SJCRH30 (cell line): ENCODE data around the gene ITGB7. TPM values are rescaled to one million over a fixed set of nuclear protein-coding genes. Genes with fewer than 3 reads are reported as not detected.

Experiments used
- DNase-seq, 2 experiments: peaks; one replicate each; pipeline ENCODE4 v3.0.0-alpha.2; 2015 to 2020
- H3K27ac ChIP-seq: fragments of 250-450 bp; sonication (Bioruptor Pico); 2 replicates; pipeline ENCODE4 v1.5.1; 2020; ENCODE audit warnings: mild to moderate bottlenecking, moderate library complexity
- H3K27me3 ChIP-seq: fragments of 250-450 bp; sonication (Bioruptor Pico); 2 replicates; pipeline ENCODE4 v1.5.1; 2020; ENCODE audit warnings: mild to moderate bottlenecking, moderate library complexity
- H3K36me3 ChIP-seq: fragments of 250-450 bp; sonication (Bioruptor Pico); 2 replicates; pipeline ENCODE4 v1.5.1; 2020; ENCODE audit warnings: mild to moderate bottlenecking, moderate library complexity
- H3K4me1 ChIP-seq: fragments of 250-450 bp; sonication (Bioruptor Pico); 2 replicates; pipeline ENCODE4 v1.5.1; 2020; ENCODE audit warnings: mild to moderate bottlenecking, moderate library complexity
- H3K4me3 ChIP-seq: fragments of 250-450 bp; sonication (Bioruptor Pico); 2 replicates; pipeline ENCODE4 v1.5.1; 2020; ENCODE audit warnings: mild to moderate bottlenecking, moderate library complexity
- H3K9me3 ChIP-seq: fragments of 250-450 bp; sonication (Bioruptor Pico); replicated peaks from 2 replicates; pipeline ENCODE4 v1.5.1; 2020; ENCODE audit warnings: mild to moderate bottlenecking, moderate library complexity
- total RNA-seq: library from RNA; depleted of rRNA; stranded (reverse); fragments of >200 nt; shearing (Covaris generic); gene quantifications from 2 replicates; pipeline ENCODE4 v1.2.3, GENCODE V29; 2014; rRNA removed

Gene ITGB7
- total RNA-seq, 1 experiment from 2014 or later = not detected

GRCh38 chr12:53151039-53151438, 56.0 kb downstream of the ITGB7 start:
- Histone ChIP-seq H3K4me3 (no peak overlapping the region), H3K36me3 (no peaks in the 10 kb centered on the region), H3K9me3 (no peaks in the 10 kb centered on the region), H3K27ac (no peak overlapping the region), H3K4me1 (no peaks in the 10 kb centered on the region), H3K27me3 (no peaks in the 10 kb centered on the region)
- DNase-seq = no peak

GRCh38 chr12:53147653-53148052, 59.4 kb downstream of the ITGB7 start:
- Histone ChIP-seq H3K4me3 (no peak overlapping the region), H3K27ac (no peak overlapping the region), H3K9me3 (no peaks in the 10 kb centered on the region), H3K27me3 (no peaks in the 10 kb centered on the region), H3K36me3 (no peaks in the 10 kb centered on the region), H3K4me1 (no peaks in the 10 kb centered on the region)
- DNase-seq = no peak

- Histone ChIP-seq H3K27ac (no peak overlapping the region), H3K4me1 (no peaks in the 10 kb centered on the region), H3K36me3 (no peaks in the 10 kb centered on the region), H3K9me3 (no peaks in the 10 kb centered on the region), H3K4me3 (no peak overlapping the region), H3K27me3 (no peaks in the 10 kb centered on the region)
- no peak for DNase-seq
Measured at GRCh38 chr12:53147181-53147580, 59.9 kb downstream of the ITGB7 start.

- Histone ChIP-seq H3K36me3 (no peaks in the 10 kb centered on the region), H3K27me3 (no peaks in the 10 kb centered on the region), H3K4me3 (no peak overlapping the region), H3K27ac (no peak overlapping the region), H3K4me1 (no peaks in the 10 kb centered on the region), H3K9me3 (no peaks in the 10 kb centered on the region)
- DNase-seq = no peak
Measured at GRCh38 chr12:53145383-53146260, 61.4 kb downstream of the ITGB7 start.

DNA sequence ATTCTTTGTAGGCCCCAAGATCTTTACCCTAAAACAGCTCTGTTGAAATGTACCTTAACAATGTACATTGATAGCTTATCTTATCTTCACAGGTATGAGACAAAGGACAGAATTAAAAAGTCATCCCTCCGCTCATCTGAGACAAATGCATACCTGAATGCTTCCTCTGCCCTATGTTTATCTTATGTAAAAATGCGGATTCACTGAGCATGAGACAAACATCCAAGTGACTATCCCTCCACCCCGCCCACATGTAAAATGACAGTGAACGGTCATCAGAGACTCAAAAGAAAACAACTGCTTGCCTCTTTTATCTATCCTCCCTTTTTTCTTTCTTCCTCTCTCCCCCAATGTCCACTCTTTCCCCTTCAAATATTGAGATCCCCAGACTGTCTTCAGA, 63.7 kb downstream of the ITGB7 start:
- Histone ChIP-seq H3K9me3 (no peaks in the 10 kb centered on the region; the same call in 1 of the 2 replicates), H3K4me1 (no peaks in the 10 kb centered on the region), H3K4me3 (no peak overlapping the region), H3K36me3 (no peaks in the 10 kb centered on the region), H3K27me3 (no peaks in the 10 kb centered on the region), H3K27ac (no peak overlapping the region)
- DNase-seq = no peak

Other genes with a start within 250 kb of the ITGB7 start
- 505 and 541 TPM in 2 replicates for gene EIF4B, start 200.8 kb downstream of the ITGB7 start, total RNA-seq
- gene TNS2, start 157.2 kb downstream of the ITGB7 start, total RNA-seq = 13.3 and 16.1 TPM in 2 replicates
- 8.9 and 10.4 TPM in 2 replicates for gene SPRYD3, start 127.9 kb downstream of the ITGB7 start, total RNA-seq
- gene IGFBP6, start 109.6 kb downstream of the ITGB7 start, total RNA-seq = 11.5 and 13.0 TPM in 2 replicates
- not detected in 2 replicates for gene SOAT2, start 103.8 kb downstream of the ITGB7 start, total RNA-seq
- 17.4 and 17.8 TPM in 2 replicates for gene ZNF740, start 26.5 kb downstream of the ITGB7 start, total RNA-seq
- gene CSAD, start 26.3 kb downstream of the ITGB7 start, total RNA-seq = 1.7 and 3.3 TPM in 2 replicates
- gene RARG, start 25.0 kb upstream of the ITGB7 start, total RNA-seq = 5.0 and 5.5 TPM in 2 replicates
- gene ESPL1, start 61.0 kb upstream of the ITGB7 start, total RNA-seq = 24.9 and 29.5 TPM in 2 replicates
- 297 and 308 TPM in 2 replicates for gene PFDN5, start 88.3 kb upstream of the ITGB7 start, total RNA-seq
- 35.8 and 37.9 TPM in 2 replicates for gene MYG1, start 92.4 kb upstream of the ITGB7 start, total RNA-seq
- gene AAAS, start 114.4 kb upstream of the ITGB7 start, total RNA-seq = 55.5 and 57.2 TPM in 2 replicates
- gene SP7, start 129.1 kb upstream of the ITGB7 start, total RNA-seq = not detected in 2 replicates
- 50.2 and 53.1 TPM in 2 replicates for gene SP1, start 172.9 kb upstream of the ITGB7 start, total RNA-seq
- gene AMHR2, start 216.6 kb upstream of the ITGB7 start, total RNA-seq = 0.14 and 0.15 TPM in 2 replicates
- gene PRR13, start 234.5 kb upstream of the ITGB7 start, total RNA-seq = 54.5 and 59.5 TPM in 2 replicates
- gene PCBP2, start 244.9 kb upstream of the ITGB7 start, total RNA-seq = 246 and 250 TPM in 2 replicates